Neuron (in vitro differentiated cells): ENCODE data around the gene PPFIA4.
"Not testable (repeated sequence)": the region's sequence is repeated elsewhere in the genome, so short reads cannot be mapped to it uniquely, and the experiment has no call there.

Experiments used
- H2AFZ ChIP-seq: one replicate; pipeline ENCODE4 v1.6.1; 2013; ENCODE audit warnings: low read depth, mild to moderate bottlenecking, inconsistent platforms, low read length, moderate library complexity
- H3K27me3 ChIP-seq: one replicate; pipeline ENCODE4 v1.6.1; 2013; ENCODE audit warnings: low read length; ENCODE audit not compliant: insufficient read depth
- H3K36me3 ChIP-seq: one replicate; pipeline ENCODE4 v1.6.1; 2013; ENCODE audit warnings: low read length; ENCODE audit not compliant: insufficient read depth
- H3K4me1 ChIP-seq: one replicate; pipeline ENCODE4 v1.6.1; 2013; ENCODE audit warnings: low read length; ENCODE audit not compliant: insufficient read depth
- H3K4me3 ChIP-seq: 2 replicates; pipeline ENCODE4 v1.5.1; 2013; ENCODE audit warnings: mild to moderate bottlenecking, low read length, moderate library complexity
- H3K9me3 ChIP-seq: one replicate; pipeline ENCODE4 v1.6.1; 2013; ENCODE audit warnings: low read length

The PPFIA4 gene

GRCh38 chr1:203000217-203000944 is 25.9 kb upstream of the PPFIA4 start:
- H3K9me3 ChIP-seq, result no peaks in the 10 kb centered on the region
- H3K4me3 ChIP-seq, result no peak overlapping the region
- H3K4me1 ChIP-seq, result no peaks in the 10 kb centered on the region

GRCh38 chr1:203001986-203002385 is 24.3 kb upstream of the PPFIA4 start:
- no peak overlapping the region for H2AFZ ChIP-seq
- no peak overlapping the region for H3K4me3 ChIP-seq
- no peaks in the 10 kb centered on the region for H3K36me3 ChIP-seq
- no peaks in the 10 kb centered on the region for H3K4me1 ChIP-seq
- no peaks in the 10 kb centered on the region for H3K9me3 ChIP-seq
- H3K27me3 ChIP-seq, result no peaks in the 10 kb centered on the region

More at GRCh38 chr1:203000217-203000944, 25.9 kb upstream of the PPFIA4 start:
- H3K36me3 ChIP-seq, result no peaks in the 10 kb centered on the region
- H2AFZ ChIP-seq, result no peak overlapping the region
- H3K27me3 ChIP-seq, result peaks cover 6% of the 10 kb centered on the region

GRCh38 chr1:203002951-203003350 is 23.3 kb upstream of the PPFIA4 start:
- Histone ChIP-seq H3K4me3 (no peak overlapping the region), H3K36me3 (no peaks in the 10 kb centered on the region)

GRCh38 chr1:203005395-203006142 is 20.7 kb upstream of the PPFIA4 start:
- Histone ChIP-seq H3K4me1 (peaks cover 11% of the 10 kb centered on the region), H3K36me3 (peaks cover 21% of the 10 kb centered on the region)
- not testable (repeated sequence) for H3K27me3 ChIP-seq, H3K4me3 ChIP-seq, H3K9me3 ChIP-seq, H2AFZ ChIP-seq

More at GRCh38 chr1:203002951-203003350, 23.3 kb upstream of the PPFIA4 start:
- no peaks in the 10 kb centered on the region for H3K27me3 ChIP-seq
- no peak overlapping the region for H2AFZ ChIP-seq
- no peaks in the 10 kb centered on the region for H3K4me1 ChIP-seq
- H3K9me3 ChIP-seq, result no peaks in the 10 kb centered on the region

GRCh38 chr1:203006948-203007871 is 19.1 kb upstream of the PPFIA4 start, which contains the start of gene TMEM183A:
Gene TMEM183A, plus strand, starts transcription at chr1:203007374. Its CDS starts 92 bp downstream, at chr1:203007466.
- H3K4me1 ChIP-seq, result peaks cover 11% of the 10 kb centered on the region
- H3K9me3 ChIP-seq, result no peaks in the 10 kb centered on the region
- H3K4me3 ChIP-seq, result peak within 1 kb of the TSS; percentile 66
- peaks cover 36% of the 10 kb centered on the region for H3K36me3 ChIP-seq
- H3K27me3 ChIP-seq, result no peaks in the 10 kb centered on the region
- peak within 1 kb of the TSS; percentile 14 for H2AFZ ChIP-seq

- Histone ChIP-seq H3K27me3 (no peaks in the 10 kb centered on the region), H3K36me3 (peaks cover 54% of the 10 kb centered on the region), H3K4me3 (no peak overlapping the region), H3K4me1 (peaks cover 11% of the 10 kb centered on the region), H3K9me3 (no peaks in the 10 kb centered on the region), H2AFZ (no peak overlapping the region)
These were observed 17.1 kb upstream of the PPFIA4 start for GRCh38 chr1:203009185-203009584.

- Histone ChIP-seq H3K4me3 (no peak overlapping the region), H3K4me1 (peaks cover 11% of the 10 kb centered on the region), H3K36me3 (peaks cover 78% of the 10 kb centered on the region), H2AFZ (no peak overlapping the region), H3K27me3 (no peaks in the 10 kb centered on the region), H3K9me3 (no peaks in the 10 kb centered on the region)
These were observed 14.7 kb upstream of the PPFIA4 start for GRCh38 chr1:203011582-203011981.

GRCh38 chr1:203017061-203017460 is 9.2 kb upstream of the PPFIA4 start:
- H2AFZ ChIP-seq, result no peak overlapping the region
- H3K27me3 ChIP-seq, result no peaks in the 10 kb centered on the region
- H3K36me3 ChIP-seq, result peaks cover 96% of the 10 kb centered on the region
- no peaks in the 10 kb centered on the region for H3K9me3 ChIP-seq
- H3K4me3 ChIP-seq, result no peak overlapping the region
- H3K4me1 ChIP-seq, result no peaks in the 10 kb centered on the region

- peaks cover 95% of the 10 kb centered on the region for H3K36me3 ChIP-seq
- no peaks in the 10 kb centered on the region for H3K27me3 ChIP-seq
- H3K9me3 ChIP-seq, result no peaks in the 10 kb centered on the region
These were observed 8.6 kb upstream of the PPFIA4 start for GRCh38 chr1:203017692-203018091.

GRCh38 chr1:203022855-203023254 is 3.4 kb upstream of the PPFIA4 start:
- peaks cover 18% of the 10 kb centered on the region for H3K27me3 ChIP-seq
- H3K4me1 ChIP-seq, H3K9me3 ChIP-seq, H3K4me3 ChIP-seq, H2AFZ ChIP-seq: not testable (repeated sequence)
- peaks cover 66% of the 10 kb centered on the region for H3K36me3 ChIP-seq

More at GRCh38 chr1:203017692-203018091, 8.6 kb upstream of the PPFIA4 start:
- H3K4me1 ChIP-seq, result no peaks in the 10 kb centered on the region
- no peak overlapping the region for H3K4me3 ChIP-seq
- no peak overlapping the region for H2AFZ ChIP-seq

- Histone ChIP-seq H3K27me3 (peaks cover 39% of the 10 kb centered on the region), H3K4me1 (no peaks in the 10 kb centered on the region), H3K36me3 (peaks cover 40% of the 10 kb centered on the region), H2AFZ (no peak overlapping the region), H3K9me3 (peaks cover 3% of the 10 kb centered on the region), H3K4me3 (no peak overlapping the region)
These were observed 633 bp upstream of the PPFIA4 start for GRCh38 chr1:203025686-203026030.

- Histone ChIP-seq H3K4me3 (peak overlapping the region; percentile 29), H3K9me3 (peaks cover 3% of the 10 kb centered on the region), H2AFZ (no peak overlapping the region), H3K27me3 (peaks cover 43% of the 10 kb centered on the region), H3K36me3 (peaks cover 27% of the 10 kb centered on the region), H3K4me1 (no peaks in the 10 kb centered on the region)
These were observed 674 bp downstream of the PPFIA4 start for GRCh38 chr1:203026666-203027663.
